MM.1S (cell line): ENCODE results near the gene STK32C.

Experiments used
- CTCF ChIP-seq: fragments of 300-600 bp; sonication (generic); IDR thresholded peaks from 2 replicates; pipeline ENCODE4 v1.5.1; 2016; ENCODE audit warnings: antibody characterized with exemption, low read length, mixed read lengths
- EZH2 ChIP-seq: fragments of 300-600 bp; sonication (generic); optimal IDR thresholded peaks from 2 replicates; pipeline ENCODE3; 2017; ENCODE audit warnings: low read depth, mild to moderate bottlenecking, antibody characterized with exemption, low read length, mixed read lengths

DNA sequence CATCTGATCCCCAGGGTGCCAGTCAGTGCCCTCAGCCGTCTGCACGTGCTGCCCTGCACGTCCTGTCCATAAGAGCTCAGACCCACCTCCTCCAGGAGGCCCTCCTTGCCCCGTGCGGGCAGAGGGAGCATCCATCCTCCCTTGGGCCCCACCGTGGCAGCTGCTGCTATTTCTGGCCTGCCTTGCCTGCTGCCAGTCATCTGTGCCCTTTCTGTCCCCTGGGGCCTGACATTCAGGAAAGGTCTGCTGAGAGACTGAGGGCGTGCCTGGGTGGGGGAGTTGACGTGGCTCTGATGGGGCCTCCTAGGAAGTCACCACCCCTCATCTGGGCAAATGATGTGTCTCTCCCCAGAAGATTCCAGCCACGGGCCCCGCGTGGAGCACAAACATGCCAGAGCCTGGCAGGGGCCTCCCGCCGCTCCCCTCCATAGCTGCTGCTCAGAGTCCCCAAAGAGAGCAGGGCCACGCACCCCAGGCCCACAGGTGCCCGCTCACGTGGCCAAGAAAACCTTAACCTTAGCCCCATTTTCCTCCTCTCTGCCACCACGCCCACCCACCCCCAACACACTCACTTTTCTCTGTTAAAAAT lies 99.2 kb downstream of the STK32C start:
- TF ChIP-seq EZH2 (no peak), CTCF (no peak)
